Tibial nerve (tissue), 4 donors: ENCODE results near the gene PRPF38B. TPM values are rescaled to one million over a fixed set of nuclear protein-coding genes. Genes with fewer than 3 reads are reported as not detected.
"Not testable (repeated sequence)": the region's sequence is repeated elsewhere in the genome, so short reads cannot be mapped to it uniquely, and the experiment has no call there.

Experiments
- DNase-seq, 2 donors: peaks; one replicate each; pipeline ENCODE4 v3.0.0-alpha.2; 2019; ENCODE audit warnings: low spot score in 2 of 2
- H3K27ac ChIP-seq, 4 donors: fragments of 200-600 bp; sonication (generic) in 3 of 4; one replicate each; pipeline ENCODE4 v1.5.1; 2017 to 2019; ENCODE audit warnings: mild to moderate bottlenecking in 1 of 4
- H3K27me3 ChIP-seq, 2 donors: fragments of 200-600 bp; sonication (generic) in 1 of 2; one replicate each; pipeline versions ENCODE4 v1.5.1 to v1.6.0; 2017 to 2019
- H3K36me3 ChIP-seq, 3 donors: fragments of 200-600 bp; sonication (generic); one replicate each; pipeline ENCODE4 v1.5.1; 2018 to 2019
- H3K4me1 ChIP-seq, 4 donors: fragments of 200-600 bp; sonication (generic) in 3 of 4; one replicate each; pipeline ENCODE4 v1.5.1; 2017 to 2019
- H3K4me3 ChIP-seq, 4 donors: fragments of 200-600 bp; sonication (generic) in 3 of 4; one replicate each; pipeline ENCODE4 v1.5.1; 2017 to 2019; ENCODE audit warnings: mild to moderate bottlenecking in 1 of 4, moderate library complexity in 1 of 4
- H3K9me3 ChIP-seq, 4 donors: fragments of 200-600 bp; sonication (generic) in 3 of 4; one replicate each; pipeline ENCODE4 v1.5.1; 2017 to 2019
- CTCF ChIP-seq, 5 experiments: fragments of 200-600 bp in 3 of 5; fragments of 450-650 bp in 2 of 5; sonication (generic) in 3 of 5; IDR thresholded peaks; one replicate each; pipeline ENCODE4 v1.5.1; 2016 to 2019; ENCODE audit warnings: antibody characterized with exemption in 5 of 5, mild to moderate bottlenecking in 3 of 5, moderate library complexity in 2 of 5
- EP300 ChIP-seq, 2 donors: sonication (generic); formaldehyde crosslinking; IDR thresholded peaks; one replicate each; pipeline ENCODE4 v1.6.1; 2017; ENCODE audit warnings: antibody characterized with exemption in 2 of 2, mild to moderate bottlenecking in 1 of 2
- POLR2A ChIP-seq, 2 donors: fragments of 450-650 bp; IDR thresholded peaks; one replicate each; pipeline ENCODE4 v1.6.1; 2017; ENCODE audit warnings: antibody characterized with exemption in 2 of 2, mild to moderate bottlenecking in 2 of 2, moderate library complexity in 2 of 2
- WGBS, 2 donors: methylation state at CpG; one replicate each; pipeline ENCODE4 v1.1.5; 2018; 5-methylcytosine and 5-hydroxymethylcytosine counted together
- total RNA-seq, 4 donors: library from RNA; depleted of rRNA; stranded (reverse); fragments of >200 nt; gene quantifications; one replicate each; pipeline ENCODE4 v1.1.0, GENCODE V29; 2016

Gene PRPF38B
- total RNA-seq, 4 donors from 2014 or later, result 25.7 to 34.1 (median 29.3) TPM

- Histone ChIP-seq H3K36me3 (no peaks in the 10 kb centered on the region), H3K27ac (peak within 1 kb of the TSS; percentile 37 to 96 (median 90)), H3K4me3 (peak within 1 kb of the TSS; percentile 53 to 81 (median 62)), H3K4me1 (peaks cover 0 to 8% (median 4%) of the 10 kb centered on the region in 4 donors), H3K9me3 (no peaks in the 10 kb centered on the region), H3K27me3 (no peaks in the 10 kb centered on the region)
- DNase-seq, result peak in 1 of 2 donors; percentile 23
- WGBS, 2 donors, result 3 to 6% methylated on average over 41 to 58 of the region's 81 CpGs
- TF ChIP-seq CTCF (IDR thresholded peaks at IDR 0.05) (peak in 2 of 5 experiments; percentile 12 to 18), POLR2A (IDR thresholded peaks at IDR 0.05) (peak in 1 of 2 donors; percentile 33), EP300 (IDR thresholded peaks at IDR 0.05) (peak in 1 of 2 donors; percentile 76)
Measured at GRCh38 chr1:108661030-108661609, 31.0 kb upstream of the PRPF38B start, which contains the start of gene HENMT1. HENMT1 (minus strand) TSS chr1:108661093; CDS start chr1:108659884, 1,209 bp downstream.

GRCh38 chr1:108663074-108663473 is 29.0 kb upstream of the PRPF38B start:
- DNase-seq, result no peak
- WGBS, 2 donors, result 93 to 96% methylated on average over 2 of the region's 2 CpGs
- Histone ChIP-seq H3K27ac (no peak overlapping the region), H3K9me3 (no peaks in the 10 kb centered on the region), H3K4me1 (peaks cover 0 to 8% (median 4%) of the 10 kb centered on the region in 4 donors), H3K27me3 (no peaks in the 10 kb centered on the region), H3K36me3 (no peaks in the 10 kb centered on the region), H3K4me3 (no peak overlapping the region)
- no peak for TF ChIP-seq POLR2A (IDR thresholded peaks at IDR 0.05)
- no peak for TF ChIP-seq CTCF (IDR thresholded peaks at IDR 0.05)
- TF ChIP-seq EP300 (IDR thresholded peaks at IDR 0.05), result no peak

GRCh38 chr1:108664481-108664880 is 27.6 kb upstream of the PRPF38B start:
- no peak for DNase-seq
- no peak for TF ChIP-seq CTCF (IDR thresholded peaks at IDR 0.05)
- TF ChIP-seq EP300 (IDR thresholded peaks at IDR 0.05), result no peak
- no peak for TF ChIP-seq POLR2A (IDR thresholded peaks at IDR 0.05)
- Histone ChIP-seq H3K4me1 (peaks cover 0 to 8% (median 4%) of the 10 kb centered on the region in 4 donors), H3K36me3 (no peaks in the 10 kb centered on the region), H3K4me3 (no peak overlapping the region), H3K9me3 (no peaks in the 10 kb centered on the region), H3K27me3 (no peaks in the 10 kb centered on the region), H3K27ac (no peak overlapping the region)
- 79% methylated on average over 6 of the region's 6 CpGs for WGBS, 2 donors

- TF ChIP-seq CTCF (IDR thresholded peaks at IDR 0.05) (no peak), EP300 (IDR thresholded peaks at IDR 0.05) (no peak), POLR2A (IDR thresholded peaks at IDR 0.05) (no peak)
- H3K9me3 ChIP-seq, result no peaks in the 10 kb centered on the region
- H3K27ac ChIP-seq, result no peak overlapping the region
- H3K4me3 ChIP-seq, result no peak overlapping the region
- DNase-seq, result no peak
- H3K27me3 ChIP-seq, result no peaks in the 10 kb centered on the region
- no peaks in the 10 kb centered on the region for H3K36me3 ChIP-seq
- 69 to 76% methylated on average over 2 of the region's 2 CpGs for WGBS, 2 donors
- H3K4me1 ChIP-seq, result peaks cover 0 to 8% (median 4%) of the 10 kb centered on the region in 4 donors
Measured at GRCh38 chr1:108665067-108665466, 27.0 kb upstream of the PRPF38B start.

- H3K27ac ChIP-seq, result no peak overlapping the region
- H3K4me1 ChIP-seq, result peaks cover 0 to 8% (median 4%) of the 10 kb centered on the region in 4 donors
- H3K9me3 ChIP-seq, result no peaks in the 10 kb centered on the region
- DNase-seq, result no peak
- no peak overlapping the region for H3K4me3 ChIP-seq
- no peaks in the 10 kb centered on the region for H3K36me3 ChIP-seq
- no peaks in the 10 kb centered on the region for H3K27me3 ChIP-seq
- TF ChIP-seq EP300 (IDR thresholded peaks at IDR 0.05), result no peak
- TF ChIP-seq CTCF (IDR thresholded peaks at IDR 0.05), result no peak
- no peak for TF ChIP-seq POLR2A (IDR thresholded peaks at IDR 0.05)
- WGBS, 2 donors, result 76 to 83% methylated on average over 1 of the region's 1 CpG
Measured at GRCh38 chr1:108665771-108666170, 26.3 kb upstream of the PRPF38B start.

GRCh38 chr1:108667422-108667821 is 24.7 kb upstream of the PRPF38B start:
- H3K9me3 ChIP-seq, H3K4me3 ChIP-seq, DNase-seq, H3K4me1 ChIP-seq, H3K27ac ChIP-seq, H3K36me3 ChIP-seq, H3K27me3 ChIP-seq: not testable (repeated sequence)
- WGBS, 2 donors, result 93 to 94% methylated on average over 13 to 21 of the region's 28 CpGs
